Measurements from ENCODE around the gene AKR1D1.

AKR1D1 gene

DNA sequence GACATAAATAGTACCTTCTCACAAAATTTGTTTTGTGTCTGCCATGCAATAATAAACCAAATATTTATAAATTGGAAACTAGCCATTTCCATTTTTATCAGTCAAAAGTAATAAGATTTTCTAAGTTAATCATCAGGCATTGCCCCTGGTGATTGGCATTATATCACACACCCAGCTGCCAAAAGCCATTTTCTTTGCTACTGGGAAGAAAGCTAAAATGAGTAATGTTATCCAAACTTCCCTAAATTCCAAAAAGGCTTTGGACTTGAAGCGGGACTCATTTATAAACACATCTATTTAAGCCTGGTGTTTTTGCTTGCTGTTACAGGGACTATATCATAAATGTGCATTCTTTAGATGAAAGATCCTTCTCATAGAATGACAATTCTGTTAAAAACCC is 86.0 kb downstream of the AKR1D1 start:
- Histone ChIP-seq H3K36me3 (no peaks in the 10 kb centered on the region), H3K27me3 (no peaks in the 10 kb centered on the region), H3K4me3 (ENCODE audit: low read depth in 1 of 2, low read length in 1 of 2) (no peak overlapping the region), H3K4me1 (ENCODE audit: control insufficient read depth in 1 of 2, insufficient read depth in 1 of 2, low read depth in 1 of 2, low read length in 1 of 2) (no peaks in the 10 kb centered on the region), H3K9me3 (peaks cover 12% of the 10 kb centered on the region), H3K27ac (no peak overlapping the region)
- TF ChIP-seq, protein P1, sequence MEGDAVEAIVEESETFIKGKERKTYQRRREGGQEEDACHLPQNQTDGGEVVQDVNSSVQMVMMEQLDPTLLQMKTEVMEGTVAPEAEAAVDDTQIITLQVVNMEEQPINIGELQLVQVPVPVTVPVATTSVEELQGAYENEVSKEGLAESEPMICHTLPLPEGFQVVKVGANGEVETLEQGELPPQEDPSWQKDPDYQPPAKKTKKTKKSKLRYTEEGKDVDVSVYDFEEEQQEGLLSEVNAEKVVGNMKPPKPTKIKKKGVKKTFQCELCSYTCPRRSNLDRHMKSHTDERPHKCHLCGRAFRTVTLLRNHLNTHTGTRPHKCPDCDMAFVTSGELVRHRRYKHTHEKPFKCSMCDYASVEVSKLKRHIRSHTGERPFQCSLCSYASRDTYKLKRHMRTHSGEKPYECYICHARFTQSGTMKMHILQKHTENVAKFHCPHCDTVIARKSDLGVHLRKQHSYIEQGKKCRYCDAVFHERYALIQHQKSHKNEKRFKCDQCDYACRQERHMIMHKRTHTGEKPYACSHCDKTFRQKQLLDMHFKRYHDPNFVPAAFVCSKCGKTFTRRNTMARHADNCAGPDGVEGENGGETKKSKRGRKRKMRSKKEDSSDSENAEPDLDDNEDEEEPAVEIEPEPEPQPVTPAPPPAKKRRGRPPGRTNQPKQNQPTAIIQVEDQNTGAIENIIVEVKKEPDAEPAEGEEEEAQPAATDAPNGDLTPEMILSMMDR (IDR thresholded peaks at IDR 0.05) = no peak

GRCh38 chr7:138163800-138164199 is 87.5 kb downstream of the AKR1D1 start:
- H3K27ac ChIP-seq = no peak overlapping the region
- H3K36me3 ChIP-seq = no peaks in the 10 kb centered on the region
- no peaks in the 10 kb centered on the region for H3K4me1 ChIP-seq (ENCODE audit: control insufficient read depth in 1 of 2, insufficient read depth in 1 of 2, low read depth in 1 of 2, low read length in 1 of 2)
- H3K27me3 ChIP-seq = no peaks in the 10 kb centered on the region
- TF ChIP-seq, protein P1 (IDR thresholded peaks at IDR 0.05) = no peak
- no peak overlapping the region for H3K4me3 ChIP-seq (ENCODE audit: low read depth in 1 of 2, low read length in 1 of 2)
- H3K9me3 ChIP-seq = peaks cover 12% of the 10 kb centered on the region

DNA sequence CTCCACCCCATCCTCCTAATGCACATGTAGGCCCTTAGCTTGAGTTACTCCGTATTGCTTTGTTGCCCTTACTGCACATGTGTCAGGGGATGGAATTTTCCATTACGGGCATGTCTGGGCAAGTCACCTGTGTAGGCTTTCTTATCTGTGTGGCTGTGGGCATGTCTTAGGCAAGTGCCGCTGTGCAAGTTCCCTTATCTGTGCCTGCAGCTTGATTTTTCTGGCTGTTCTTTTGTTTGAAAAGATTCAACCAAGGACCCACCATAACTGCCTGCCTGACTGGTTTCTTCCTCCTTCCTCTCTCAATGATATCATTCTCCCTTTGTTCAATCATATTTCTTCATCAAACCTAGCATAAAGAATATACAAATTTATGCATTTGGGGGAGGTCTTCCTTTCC is 88.5 kb downstream of the AKR1D1 start:
- Histone ChIP-seq H3K36me3 (no peaks in the 10 kb centered on the region), H3K27me3 (no peaks in the 10 kb centered on the region), H3K9me3 (peaks cover 12% of the 10 kb centered on the region), H3K4me3 (ENCODE audit: low read depth in 1 of 2, low read length in 1 of 2) (no peak overlapping the region), H3K27ac (no peak overlapping the region), H3K4me1 (ENCODE audit: control insufficient read depth in 1 of 2, insufficient read depth in 1 of 2, low read depth in 1 of 2, low read length in 1 of 2) (no peaks in the 10 kb centered on the region)
- TF ChIP-seq, protein P1 (IDR thresholded peaks at IDR 0.05) = no peak

- Histone ChIP-seq H3K4me3 (ENCODE audit: low read depth in 1 of 2, low read length in 1 of 2) (no peak overlapping the region), H3K36me3 (no peaks in the 10 kb centered on the region), H3K9me3 (peaks cover 12% of the 10 kb centered on the region), H3K27ac (no peak overlapping the region), H3K27me3 (no peaks in the 10 kb centered on the region), H3K4me1 (ENCODE audit: control insufficient read depth in 1 of 2, insufficient read depth in 1 of 2, low read depth in 1 of 2, low read length in 1 of 2) (no peaks in the 10 kb centered on the region)
- TF ChIP-seq, protein P1 (IDR thresholded peaks at IDR 0.05) = no peak
Measured at GRCh38 chr7:138166681-138167080, 90.4 kb downstream of the AKR1D1 start.

GRCh38 chr7:138167222-138167621 is 91.0 kb downstream of the AKR1D1 start:
- Histone ChIP-seq H3K36me3 (no peaks in the 10 kb centered on the region), H3K4me1 (ENCODE audit: control insufficient read depth in 1 of 2, insufficient read depth in 1 of 2, low read depth in 1 of 2, low read length in 1 of 2) (no peaks in the 10 kb centered on the region), H3K27me3 (no peaks in the 10 kb centered on the region), H3K27ac (no peak overlapping the region), H3K9me3 (peaks cover 12% of the 10 kb centered on the region), H3K4me3 (ENCODE audit: low read depth in 1 of 2, low read length in 1 of 2) (no peak overlapping the region)
- TF ChIP-seq, protein P1 (IDR thresholded peaks at IDR 0.05) = no peak

DNA sequence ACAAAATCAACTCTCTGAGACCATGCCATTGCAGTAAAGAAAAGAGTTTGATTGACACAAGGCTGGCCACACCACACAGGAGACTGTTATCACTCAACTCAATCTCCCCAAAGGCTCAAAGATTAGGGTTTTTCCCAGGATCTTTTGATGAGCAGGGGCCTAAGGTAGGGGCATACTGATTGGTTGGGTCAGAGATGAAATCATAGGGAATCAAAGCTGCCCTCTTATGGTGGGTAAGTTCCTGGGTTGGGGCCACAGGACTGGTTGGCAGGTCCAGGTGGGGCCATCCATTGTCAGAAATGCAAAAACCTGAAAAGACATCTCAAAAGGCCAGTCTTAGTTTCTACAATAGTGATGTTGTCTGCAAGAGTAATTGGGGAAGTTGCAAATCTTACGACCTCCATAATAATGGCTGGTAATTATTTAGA is 91.6 kb downstream of the AKR1D1 start:
- TF ChIP-seq, protein P1 (IDR thresholded peaks at IDR 0.05) = no peak
- Histone ChIP-seq H3K9me3 (peaks cover 12% of the 10 kb centered on the region), H3K4me3 (ENCODE audit: low read depth in 1 of 2, low read length in 1 of 2) (no peak overlapping the region), H3K4me1 (ENCODE audit: control insufficient read depth in 1 of 2, insufficient read depth in 1 of 2, low read depth in 1 of 2, low read length in 1 of 2) (no peaks in the 10 kb centered on the region), H3K27me3 (no peaks in the 10 kb centered on the region), H3K36me3 (no peaks in the 10 kb centered on the region), H3K27ac (no peak overlapping the region)

Measured in neutrophil (primary cell).